Ovary (tissue), 3 donors: ENCODE results near the gene IL27RA.

ENCODE experiments used
- CTCF ChIP-seq, 3 donors: fragments of 450-650 bp in 2 of 3; fragments of 200-600 bp in 1 of 3; IDR thresholded peaks; one replicate each; pipeline versions ENCODE4 v1.5.1 to v1.8.0; 2016 to 2022; ENCODE audit warnings: antibody characterized with exemption in 3 of 3, mild to moderate bottlenecking in 1 of 3
- POLR2A ChIP-seq: fragments of 450-650 bp; IDR thresholded peaks from one replicate; pipeline ENCODE4 v1.6.1; 2017; ENCODE audit warnings: antibody characterized with exemption, mild to moderate bottlenecking, moderate library complexity
- donor health status: DM: no; HTN: no; CAD: no.

DNA sequence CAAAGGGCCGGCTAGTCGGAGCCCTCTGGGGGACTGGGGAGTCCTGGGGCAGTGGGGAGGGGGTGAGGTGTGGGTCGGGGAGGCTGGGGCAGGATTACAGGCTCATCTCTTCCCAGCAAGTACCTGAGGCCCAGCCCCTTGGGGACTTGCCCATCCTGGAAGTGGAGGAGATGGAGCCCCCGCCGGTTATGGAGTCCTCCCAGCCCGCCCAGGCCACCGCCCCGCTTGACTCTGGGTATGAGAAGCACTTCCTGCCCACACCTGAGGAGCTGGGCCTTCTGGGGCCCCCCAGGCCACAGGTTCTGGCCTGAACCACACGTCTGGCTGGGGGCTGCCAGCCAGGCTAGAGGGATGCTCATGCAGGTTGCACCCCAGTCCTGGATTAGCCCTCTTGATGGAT, 20.4 kb downstream of the IL27RA start:
- TF ChIP-seq CTCF (IDR thresholded peaks at IDR 0.05) (no peak), POLR2A (no peak)
